ENCODE results near the gene IL4I1. TPM values are rescaled to one million over a fixed set of nuclear protein-coding genes. Genes with fewer than 3 reads are reported as not detected.
"Not testable (repeated sequence)": the region's sequence is repeated elsewhere in the genome, so short reads cannot be mapped to it uniquely, and the experiment has no call there.

Gene IL4I1
- total RNA-seq, 1 experiment from 2014 or later, result 0.61 TPM

DNA sequence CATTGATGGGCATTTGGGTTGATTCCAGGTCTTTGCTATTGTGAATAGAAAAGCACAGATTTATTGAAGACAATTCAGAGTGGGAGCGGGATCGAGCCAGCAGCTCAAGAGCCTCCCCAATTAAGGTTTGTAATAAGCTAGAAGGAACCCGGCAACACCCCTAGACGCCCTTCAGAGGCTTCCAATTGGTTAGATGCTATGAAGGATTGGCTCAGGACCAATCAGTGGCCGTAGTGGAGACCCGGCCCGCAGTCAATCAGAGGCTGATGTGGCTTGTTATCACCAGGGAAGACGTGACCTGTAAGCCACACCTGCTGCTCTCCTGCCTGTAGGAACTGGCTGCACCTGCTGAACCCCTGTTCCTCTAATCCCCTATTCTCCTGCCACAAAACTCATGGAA, 49.7 kb upstream of the IL4I1 start:
- Histone ChIP-seq H2BK12ac (ENCODE audit: insufficient read length, low read depth, low read length) (no peak overlapping the region), H3K4ac (ENCODE audit: low read depth, low read length) (no peak overlapping the region), H4K8ac (replicated peaks; ENCODE audit: insufficient read length, low read depth, low read length) (no peak overlapping the region), H3K9ac (ENCODE audit: extremely low read depth, insufficient read length, low read length) (no peak overlapping the region), H2AFZ (ENCODE audit: low read length) (no peak overlapping the region), H3K4me1 (ENCODE audit: insufficient read depth, low read length) (no peaks in the 10 kb centered on the region), H2BK20ac (ENCODE audit: low read depth, low read length, poor library complexity, severe bottlenecking) (no peak overlapping the region), H3T11ph (ENCODE audit: low read length) (no peak overlapping the region), H3K27me3 (ENCODE audit: insufficient read depth, low read length) (no peaks in the 10 kb centered on the region), H3K14ac (ENCODE audit: insufficient read depth, low read length) (no peak overlapping the region), H3K27ac (ENCODE audit: insufficient read length, low read depth, low read length) (no peak overlapping the region), H2BK15ac (ENCODE audit: low read depth, low read length) (no peak overlapping the region), H3K79me2 (ENCODE audit: insufficient read depth, low read length) (no peaks in the 10 kb centered on the region), H4K91ac (ENCODE audit: insufficient read length, low read depth, low read length) (no peak overlapping the region), H3K23ac (ENCODE audit: insufficient read length, low read depth, low read length) (no peak overlapping the region), H2AK5ac (ENCODE audit: insufficient read length, low read length) (no peak overlapping the region), H3K56ac (ENCODE audit: insufficient read length, low read depth, low read length) (no peak overlapping the region), H2BK120ac (ENCODE audit: low read depth, low read length, poor library complexity, severe bottlenecking) (no peak overlapping the region), H4K5ac (ENCODE audit: insufficient read length, low read depth, low read length) (no peak overlapping the region), H4K20me1 (ENCODE audit: control insufficient read depth, insufficient read depth, insufficient read length) (no peaks in the 10 kb centered on the region), H3K4me2 (ENCODE audit: insufficient read depth, insufficient read length, low read length) (no peak overlapping the region), H3K18ac (ENCODE audit: insufficient read length, low read depth, low read length) (no peak overlapping the region), H3K79me1 (ENCODE audit: insufficient read depth, low read depth, low read length, poor library complexity, severe bottlenecking) (no peaks in the 10 kb centered on the region), H3K9me3 (ENCODE audit: control insufficient read depth, low read depth, low read length) (no peaks in the 10 kb centered on the region), H2BK5ac (ENCODE audit: insufficient read length, low read length) (no peak overlapping the region), H3K23me2 (ENCODE audit: insufficient read length, low read depth, low read length, poor library complexity, severe bottlenecking) (no peaks in the 10 kb centered on the region)
- TF ChIP-seq, protein P1, sequence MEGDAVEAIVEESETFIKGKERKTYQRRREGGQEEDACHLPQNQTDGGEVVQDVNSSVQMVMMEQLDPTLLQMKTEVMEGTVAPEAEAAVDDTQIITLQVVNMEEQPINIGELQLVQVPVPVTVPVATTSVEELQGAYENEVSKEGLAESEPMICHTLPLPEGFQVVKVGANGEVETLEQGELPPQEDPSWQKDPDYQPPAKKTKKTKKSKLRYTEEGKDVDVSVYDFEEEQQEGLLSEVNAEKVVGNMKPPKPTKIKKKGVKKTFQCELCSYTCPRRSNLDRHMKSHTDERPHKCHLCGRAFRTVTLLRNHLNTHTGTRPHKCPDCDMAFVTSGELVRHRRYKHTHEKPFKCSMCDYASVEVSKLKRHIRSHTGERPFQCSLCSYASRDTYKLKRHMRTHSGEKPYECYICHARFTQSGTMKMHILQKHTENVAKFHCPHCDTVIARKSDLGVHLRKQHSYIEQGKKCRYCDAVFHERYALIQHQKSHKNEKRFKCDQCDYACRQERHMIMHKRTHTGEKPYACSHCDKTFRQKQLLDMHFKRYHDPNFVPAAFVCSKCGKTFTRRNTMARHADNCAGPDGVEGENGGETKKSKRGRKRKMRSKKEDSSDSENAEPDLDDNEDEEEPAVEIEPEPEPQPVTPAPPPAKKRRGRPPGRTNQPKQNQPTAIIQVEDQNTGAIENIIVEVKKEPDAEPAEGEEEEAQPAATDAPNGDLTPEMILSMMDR (conservative IDR thresholded peaks at IDR 0.05), result no peak
- peaks cover 16% of the 10 kb centered on the region for H3K27me3 Mint-ChIP-seq (ENCODE audit: low read depth)
- no peaks in the 10 kb centered on the region; a peak in 1 of 7 replicates for H3K36me3 Mint-ChIP-seq (ENCODE audit: insufficient read depth in 1 of 3, low read depth in 3 of 3)
- no peak overlapping the region for H3K27ac Mint-ChIP-seq
- no CpG with 5 or more reads among the region's 8 CpGs for WGBS (ENCODE audit: extremely low coverage, insufficient read length, low lambda C conversion rate)
- no peak for DNase-seq
- H3K9me3 Mint-ChIP-seq, result no peaks in the 10 kb centered on the region; a peak in 2 of 5 replicates
- no peak overlapping the region; a peak in 1 of 5 replicates for H3K4me3 Mint-ChIP-seq
- H3K4me1 Mint-ChIP-seq, result no peaks in the 10 kb centered on the region

DNA sequence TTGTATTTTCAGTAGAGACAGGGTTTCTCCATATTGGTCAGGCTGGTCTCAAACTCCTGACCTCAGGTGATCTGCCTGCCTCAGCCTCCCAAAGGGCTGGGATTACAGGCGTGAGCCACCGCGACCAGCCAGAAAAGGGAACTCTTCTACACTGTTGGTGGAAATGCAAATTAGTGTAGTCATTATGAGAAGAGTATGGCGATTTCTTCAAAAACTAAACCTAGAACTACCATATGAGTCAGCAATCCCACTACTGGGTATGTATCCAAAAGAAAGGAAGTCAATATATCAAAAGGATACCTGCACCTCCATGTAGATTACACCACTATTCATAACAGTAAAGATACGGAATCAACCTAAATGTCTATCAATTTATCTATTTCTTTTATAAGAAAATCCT, 47.9 kb upstream of the IL4I1 start:
- H2BK12ac ChIP-seq (ENCODE audit: insufficient read length, low read depth, low read length); H3K4me1 ChIP-seq (ENCODE audit: insufficient read depth, low read length); H3K4me1 Mint-ChIP-seq; H2BK120ac ChIP-seq (ENCODE audit: low read depth, low read length, poor library complexity, severe bottlenecking); H3K27ac Mint-ChIP-seq; H3K36me3 Mint-ChIP-seq (ENCODE audit: insufficient read depth in 1 of 3, low read depth in 3 of 3); H3K4me3 Mint-ChIP-seq; H3K18ac ChIP-seq (ENCODE audit: insufficient read length, low read depth, low read length); H2BK5ac ChIP-seq (ENCODE audit: insufficient read length, low read length); H3K9ac ChIP-seq (ENCODE audit: extremely low read depth, insufficient read length, low read length); H3K9me3 Mint-ChIP-seq; H2BK20ac ChIP-seq (ENCODE audit: low read depth, low read length, poor library complexity, severe bottlenecking); H4K91ac ChIP-seq (ENCODE audit: insufficient read length, low read depth, low read length); H3K56ac ChIP-seq (ENCODE audit: insufficient read length, low read depth, low read length); DNase-seq; H3K14ac ChIP-seq (ENCODE audit: insufficient read depth, low read length); H3K79me2 ChIP-seq (ENCODE audit: insufficient read depth, low read length); H3K4me2 ChIP-seq (ENCODE audit: insufficient read depth, insufficient read length, low read length); H3K27me3 ChIP-seq (ENCODE audit: insufficient read depth, low read length); H3K23ac ChIP-seq (ENCODE audit: insufficient read length, low read depth, low read length); H3K79me1 ChIP-seq (ENCODE audit: insufficient read depth, low read depth, low read length, poor library complexity, severe bottlenecking); H2AFZ ChIP-seq (ENCODE audit: low read length); H2BK15ac ChIP-seq (ENCODE audit: low read depth, low read length); H2AK5ac ChIP-seq (ENCODE audit: insufficient read length, low read length); H3T11ph ChIP-seq (ENCODE audit: low read length); H4K20me1 ChIP-seq (ENCODE audit: control insufficient read depth, insufficient read depth, insufficient read length); H3K4ac ChIP-seq (ENCODE audit: low read depth, low read length); H3K27ac ChIP-seq (ENCODE audit: insufficient read length, low read depth, low read length); H3K9me3 ChIP-seq (ENCODE audit: control insufficient read depth, low read depth, low read length); H4K5ac ChIP-seq (ENCODE audit: insufficient read length, low read depth, low read length); H3K23me2 ChIP-seq (ENCODE audit: insufficient read length, low read depth, low read length, poor library complexity, severe bottlenecking); H4K8ac ChIP-seq (replicated peaks; ENCODE audit: insufficient read length, low read depth, low read length): not testable (repeated sequence)
- no CpG with 5 or more reads among the region's 5 CpGs for WGBS (ENCODE audit: extremely low coverage, insufficient read length, low lambda C conversion rate)
- H3K27me3 Mint-ChIP-seq (ENCODE audit: low read depth), result peaks cover 12% of the 10 kb centered on the region

Data from H9 (cell line).